HG02970 (cell line): Measurements from ENCODE around the gene GLRX.
"Not testable (repeated sequence)": the region's sequence is repeated elsewhere in the genome, so short reads cannot be mapped to it uniquely, and the experiment has no call there.

Source experiments
- ATAC-seq: cut with Tn5 transposase; IDR thresholded peaks from one replicate; pipeline ENCODE4 v1.9.1; 2021; ENCODE audit warnings: mild to moderate bottlenecking, moderate library complexity, moderate number of reproducible peaks; ENCODE audit not compliant: unreplicated experiment, low FRiP score

GLRX gene

DNA sequence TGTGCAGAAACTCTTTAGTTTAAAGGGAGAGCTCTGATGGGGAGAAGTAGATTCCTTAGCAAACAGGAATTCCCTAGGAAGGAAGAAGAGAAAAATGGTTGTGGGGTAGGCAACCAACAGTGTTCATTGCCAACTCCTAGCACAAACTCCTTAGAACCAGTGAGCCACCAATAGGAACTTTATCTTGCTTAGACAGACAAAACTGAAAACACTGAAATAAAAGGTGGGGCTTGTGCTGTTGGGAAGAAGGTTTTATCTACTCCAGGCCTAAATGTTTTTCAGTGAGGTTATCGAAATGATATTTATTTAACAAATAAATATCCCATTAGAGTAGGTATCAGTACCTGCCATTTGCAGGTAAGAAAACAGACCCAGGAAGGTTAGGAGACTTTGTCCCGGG, 7.7 kb upstream of the GLRX start:
- ATAC-seq, result no peak

GRCh38 chr5:95827892-95828246, 5.3 kb upstream of the GLRX start:
- ATAC-seq, result no peak

DNA sequence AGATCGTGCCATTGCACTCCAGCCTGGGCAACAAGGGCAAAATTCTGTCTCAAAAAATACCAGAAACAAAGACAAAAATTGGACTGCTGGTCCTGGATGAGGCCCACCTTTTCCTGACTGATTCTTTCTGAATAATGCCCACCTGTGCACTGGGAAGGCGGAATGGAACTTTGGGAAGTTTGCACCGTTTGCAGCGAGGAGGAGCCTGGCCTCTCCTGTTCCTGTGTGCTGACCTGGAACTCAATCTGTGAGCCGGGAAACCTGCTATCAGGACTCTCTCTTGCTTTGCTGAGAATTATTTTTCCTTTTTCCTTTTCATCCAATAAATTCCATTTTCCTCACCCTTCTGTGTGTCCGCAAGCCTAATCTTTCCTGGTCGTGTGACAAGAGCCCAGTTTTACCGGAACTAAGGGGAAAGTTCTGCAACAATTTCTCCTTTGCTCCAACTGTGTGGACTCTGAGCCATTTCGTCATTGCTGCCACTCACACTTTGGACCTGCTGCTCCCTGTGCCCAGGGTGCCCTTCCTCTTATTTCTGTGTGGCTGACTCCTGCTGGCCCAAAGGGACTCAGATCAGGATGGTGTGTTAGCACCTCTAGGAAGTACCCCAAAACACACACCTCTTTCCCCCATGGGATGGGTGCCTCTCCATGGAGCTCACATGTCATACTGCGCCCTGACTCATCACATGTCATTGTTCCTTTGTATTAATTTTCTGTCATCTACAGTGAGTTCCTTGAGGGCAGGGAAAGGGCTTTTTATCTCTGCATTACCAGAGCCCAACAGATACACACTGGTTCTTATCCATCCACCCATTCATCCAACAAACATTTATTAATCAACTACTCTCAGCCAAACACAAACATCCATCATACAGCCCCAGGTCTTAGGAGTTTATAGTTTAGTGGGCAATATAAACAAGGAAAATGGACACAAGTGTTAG, 4.7 kb upstream of the GLRX start:
- ATAC-seq, result no peak

GRCh38 chr5:95825495-95825894, 3.0 kb upstream of the GLRX start:
- ATAC-seq, result no peak

- no peak for ATAC-seq
These were observed 2.2 kb upstream of the GLRX start for GRCh38 chr5:95824747-95825146.

GRCh38 chr5:95823738-95824609, 1.4 kb upstream of the GLRX start:
- no peak for ATAC-seq

DNA sequence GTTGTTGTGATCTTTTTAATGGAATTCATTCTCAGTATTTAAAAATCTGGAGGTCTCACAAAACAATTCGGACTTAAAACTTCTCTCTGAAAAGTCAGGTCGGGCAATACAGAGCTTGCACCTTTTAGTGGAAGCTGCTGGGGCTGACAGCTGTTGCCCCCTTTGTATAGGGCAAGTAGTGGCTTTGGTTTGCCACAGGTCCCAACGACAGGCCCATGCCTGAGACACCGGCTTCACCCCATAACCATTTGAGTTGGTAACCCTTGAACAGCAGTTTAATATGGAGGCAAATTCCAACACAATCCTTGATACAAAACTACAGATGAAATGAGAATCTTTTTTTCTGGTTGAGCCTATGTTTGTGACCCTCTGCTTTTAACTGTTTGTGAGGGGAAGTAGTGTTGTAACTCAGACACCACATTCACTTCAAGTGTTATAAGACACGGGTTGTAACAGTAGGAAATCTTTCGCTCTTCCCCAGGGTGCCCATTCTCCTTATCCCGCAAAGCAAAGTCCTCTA, 752 bp upstream of the GLRX start:
- no peak for ATAC-seq

DNA sequence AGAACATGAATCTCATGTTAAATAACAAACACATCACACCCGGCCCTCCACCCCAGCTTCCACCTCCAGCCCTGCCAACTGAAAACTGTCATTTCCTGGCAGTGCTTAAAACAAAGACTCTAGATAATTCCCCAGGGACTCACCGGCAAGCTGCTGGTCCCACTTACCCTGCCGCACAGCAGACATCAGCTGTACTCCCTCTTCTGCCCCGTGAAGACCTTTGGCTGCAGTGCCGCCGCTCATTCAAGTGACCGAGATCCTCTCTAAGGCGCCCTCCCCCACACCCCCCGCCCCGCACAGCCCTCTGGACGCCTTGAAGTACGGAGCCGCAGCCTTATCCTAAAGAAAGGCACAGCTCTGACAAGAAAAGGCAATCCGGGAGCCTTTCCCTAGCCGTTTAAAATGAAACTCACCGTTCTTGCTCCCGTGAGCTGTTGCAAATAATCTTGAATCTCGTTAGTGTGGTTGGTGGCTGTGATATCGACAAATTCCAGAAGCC, 434 bp downstream of the GLRX start:
- ATAC-seq, result no peak

DNA sequence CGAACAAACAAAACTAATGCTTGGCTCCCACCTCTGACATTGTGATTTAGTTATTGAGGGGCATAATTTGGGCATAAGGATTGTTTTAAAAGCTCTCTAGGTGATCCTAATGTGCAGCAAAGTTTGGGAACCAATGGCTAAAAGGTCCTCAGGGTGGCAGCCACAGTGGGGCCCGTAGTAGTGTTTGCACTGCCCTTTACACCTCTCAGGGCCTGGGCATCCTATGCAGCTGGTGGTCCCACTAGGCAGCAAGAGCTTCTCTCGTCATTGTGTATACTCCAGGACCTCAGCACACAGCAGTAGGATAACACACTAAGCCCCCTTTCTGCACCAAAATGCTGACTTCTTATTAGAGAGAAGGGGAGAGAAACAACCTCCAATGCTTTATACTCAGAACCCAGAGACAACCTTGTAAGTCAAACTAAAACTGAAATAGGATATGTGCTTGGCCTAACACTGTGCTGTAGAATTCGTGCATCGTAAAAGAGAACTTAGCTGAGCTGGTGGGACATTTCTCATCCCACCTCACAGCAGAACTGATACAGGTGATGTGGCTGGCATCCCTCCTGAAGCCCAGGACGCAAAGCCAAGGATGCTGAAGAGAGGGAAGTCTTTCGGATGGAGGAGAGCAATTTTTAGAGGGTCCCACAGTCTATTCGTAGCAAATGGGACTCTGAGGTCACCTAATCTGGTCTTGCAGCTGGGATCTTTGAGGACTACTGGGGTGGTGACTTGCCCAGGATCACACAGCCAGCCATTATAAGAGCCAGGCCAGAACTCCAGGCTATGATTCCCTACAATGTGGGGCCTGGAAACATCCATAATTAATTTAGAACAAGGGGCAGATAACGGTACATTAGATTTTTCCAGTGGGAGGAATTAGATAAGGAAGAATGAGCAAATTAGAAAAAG, 1.2 kb downstream of the GLRX start:
- ATAC-seq, result no peak

DNA sequence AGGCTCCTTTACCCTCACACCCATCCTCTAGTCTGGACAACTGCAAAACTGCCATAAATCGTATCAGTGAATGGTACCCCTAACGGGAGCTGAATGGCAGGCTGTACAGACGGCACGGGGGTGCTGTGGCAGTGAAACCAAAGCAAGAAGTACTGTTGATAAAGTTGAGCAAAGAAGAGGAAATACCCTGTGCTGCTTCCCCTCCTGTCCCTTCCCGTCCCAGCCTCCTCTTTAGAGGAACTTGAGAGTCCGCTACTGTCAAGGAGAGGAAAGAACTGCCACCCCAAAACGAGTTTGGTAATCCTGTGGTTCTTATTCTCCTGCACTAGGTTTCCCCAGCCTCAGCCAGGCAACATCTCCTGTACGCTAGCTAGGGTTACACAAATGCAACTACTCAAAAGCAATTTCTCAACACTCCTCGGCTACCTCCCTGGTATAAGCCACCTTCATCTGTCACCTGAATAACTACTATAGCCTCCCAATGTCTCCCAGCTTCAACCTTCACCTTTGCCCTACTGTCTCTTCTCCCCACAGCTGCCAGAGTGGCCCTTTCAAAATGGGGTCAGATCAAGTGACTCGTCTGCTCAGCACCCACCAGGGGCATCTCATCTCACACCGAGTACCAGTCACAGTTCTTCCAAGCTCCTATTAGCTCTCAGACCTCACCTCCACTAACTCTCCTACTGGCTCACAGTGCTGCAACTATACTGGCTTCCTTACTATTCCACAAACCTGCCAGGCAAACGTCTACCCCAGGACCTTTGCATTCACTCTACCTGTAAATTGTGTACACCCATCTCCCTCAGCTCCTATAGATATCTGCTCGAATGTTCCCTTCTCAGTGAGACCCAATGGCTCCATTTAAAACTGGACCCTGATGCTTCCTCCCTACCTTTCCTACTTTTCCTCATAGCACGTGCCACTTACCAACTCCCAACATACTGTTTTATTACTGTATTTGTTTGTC, 4.1 kb downstream of the GLRX start:
- no peak for ATAC-seq

GRCh38 chr5:95817430-95817829, 5.1 kb downstream of the GLRX start:
- ATAC-seq, result no peak

GRCh38 chr5:95816776-95817175, 5.8 kb downstream of the GLRX start:
- no peak for ATAC-seq

DNA sequence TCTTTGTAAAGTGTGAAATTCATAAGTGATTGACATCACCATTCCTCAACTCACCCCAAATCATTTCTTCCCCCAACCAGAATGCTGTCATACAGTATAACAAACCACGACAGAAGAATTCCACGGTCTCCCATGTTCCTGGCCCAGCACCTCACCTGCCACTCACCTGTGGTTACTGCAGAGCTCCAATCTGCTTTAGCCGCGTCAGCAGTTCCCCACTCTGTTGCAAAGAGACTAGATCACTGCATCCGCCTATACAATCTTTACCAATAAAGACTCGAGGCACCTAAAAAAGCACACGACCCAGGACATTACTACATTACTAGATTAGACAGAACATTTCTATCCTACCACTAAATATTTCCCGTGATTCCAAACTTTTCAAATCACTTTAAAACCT, 6.2 kb downstream of the GLRX start:
- no peak for ATAC-seq

- ATAC-seq, result no peak
These were observed 7.3 kb downstream of the GLRX start for GRCh38 chr5:95815155-95815729.

DNA sequence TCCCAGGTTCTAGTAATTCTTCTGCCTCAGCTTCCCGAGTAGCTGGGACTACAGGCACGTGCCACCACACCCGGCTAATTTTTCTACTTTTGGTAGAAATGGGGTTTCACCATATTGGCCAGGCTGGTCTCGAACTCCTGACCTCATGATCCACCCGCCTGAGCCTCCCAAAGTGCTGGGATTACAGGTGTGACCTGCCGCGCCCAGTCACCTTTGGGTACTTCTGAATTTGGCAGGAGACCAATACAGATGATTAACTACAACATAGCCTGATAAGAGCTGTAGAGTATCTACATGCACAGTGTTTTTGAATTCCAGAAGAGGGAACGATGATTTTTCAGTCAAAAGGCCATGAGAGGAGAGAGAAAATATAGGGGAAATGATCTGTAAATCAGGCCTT, 9.5 kb downstream of the GLRX start:
- not testable (repeated sequence) for ATAC-seq

DNA sequence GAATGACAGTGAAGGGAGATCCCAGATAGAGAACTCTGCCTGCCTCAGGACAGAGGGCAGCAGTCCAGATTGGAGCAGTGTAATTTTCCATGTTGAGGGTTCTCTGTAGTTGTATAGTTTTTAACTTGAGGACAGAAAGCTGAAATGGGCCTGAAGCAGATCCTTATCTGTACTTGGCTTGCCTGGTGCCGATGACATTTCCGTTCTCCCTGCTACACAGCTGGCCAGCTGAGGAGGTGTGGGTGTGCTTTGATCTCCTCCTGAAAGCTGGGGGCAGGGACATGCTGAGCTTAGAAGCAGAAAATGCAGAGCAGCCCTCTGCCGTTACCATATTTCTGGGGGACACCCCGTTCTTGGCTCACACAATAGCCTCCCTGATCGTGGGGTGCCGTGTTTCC, 10.5 kb downstream of the GLRX start:
- ATAC-seq, result no peak

DNA sequence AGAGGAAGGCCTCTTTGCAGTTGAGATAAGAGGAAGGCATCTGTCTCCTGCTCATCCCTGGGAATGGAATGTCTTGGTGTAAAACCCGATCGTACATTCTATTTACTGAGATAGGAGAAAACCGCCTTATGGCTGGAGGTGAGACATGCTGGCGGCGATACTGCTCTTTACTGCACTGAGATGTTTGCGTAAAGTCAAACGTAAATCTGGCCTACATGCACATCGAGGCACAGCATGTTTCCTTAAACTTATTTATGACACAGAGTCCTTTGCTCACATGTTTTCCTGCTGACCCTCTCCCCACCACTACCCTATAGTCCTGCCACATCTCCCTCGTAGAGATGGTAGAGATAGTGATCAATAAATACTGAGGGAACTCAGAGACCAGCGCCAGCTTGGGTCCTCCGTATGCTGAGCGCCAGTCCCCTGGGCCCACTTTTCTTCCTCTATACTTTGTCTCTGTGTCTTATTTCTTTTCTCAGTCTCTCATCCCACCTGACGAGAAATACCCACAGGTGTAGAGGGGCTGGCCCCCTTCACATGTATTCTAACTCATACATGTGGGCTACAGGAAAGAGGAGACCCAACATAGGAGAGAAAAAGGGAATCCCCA, 11.0 kb downstream of the GLRX start:
- ATAC-seq, result not testable (repeated sequence)

GRCh38 chr5:95811126-95811423, 11.5 kb downstream of the GLRX start:
- not testable (repeated sequence) for ATAC-seq
